A673 (cell line): ENCODE data around the gene TEDDM1. TPM values are rescaled to one million over a fixed set of nuclear protein-coding genes. Genes with fewer than 3 reads are reported as not detected.

Experiments used
- BruUV-seq: library from RNA; stranded (reverse); fragments of 400-500 nt; replicated peaks from 2 replicates; lab custom pipeline; 2021; lab: Mats Ljungman, UMichigan
- CTCF ChIA-PET: fragments of 300-600 bp; sonication (Branson Sonifier 250); formaldehyde crosslinking; loops from one replicate; lab custom pipeline; 2022; ENCODE audit warnings: antibody characterized with exemption; lab: Charles Lee
- POLR2A ChIA-PET: fragments of 300-600 bp; sonication (Branson Sonifier 250); formaldehyde crosslinking; loops from one replicate; lab custom pipeline; 2022; ENCODE audit warnings: antibody characterized with exemption; ENCODE audit not compliant: low non-redundant PET; lab: Charles Lee
- DNase-seq: peaks from one replicate; pipeline ENCODE4 v3.0.0-alpha.2; 2015; ENCODE audit warnings: low spot score
- H3K27ac ChIP-seq: fragments of 200-600 bp; sonication (generic); 2 replicates; pipeline ENCODE4 v1.5.1; 2016; ENCODE audit warnings: mixed run types, low read depth, mild to moderate bottlenecking, mixed read lengths, antibody characterized with exemption, low read length; ENCODE audit not compliant: poor library complexity, severe bottlenecking
- H3K27me3 ChIP-seq: fragments of 200-600 bp; sonication (generic); replicated peaks from 2 replicates; pipeline ENCODE4 v1.6.1; 2017; ENCODE audit warnings: mixed run types, low read depth, mild to moderate bottlenecking, mixed read lengths, antibody characterized with exemption, low read length; ENCODE audit not compliant: insufficient read depth, poor library complexity
- H3K36me3 ChIP-seq: fragments of 200-600 bp; sonication (generic); 2 replicates; pipeline ENCODE4 v1.6.1; 2016; ENCODE audit warnings: mixed run types, mild to moderate bottlenecking, mixed read lengths, antibody characterized with exemption, low read length; ENCODE audit not compliant: insufficient read depth, poor library complexity, severe bottlenecking
- H3K4me1 ChIP-seq: fragments of 200-600 bp; sonication (generic); 2 replicates; pipeline ENCODE4 v1.6.1; 2017; ENCODE audit warnings: mixed run types, mild to moderate bottlenecking, mixed read lengths, antibody characterized with exemption, low read length; ENCODE audit not compliant: insufficient read depth, poor library complexity, severe bottlenecking
- H3K4me3 ChIP-seq: fragments of 200-600 bp; sonication (generic); 2 replicates; pipeline ENCODE4 v1.5.1; 2016; ENCODE audit warnings: low read depth, mixed run types, mild to moderate bottlenecking, mixed read lengths, low read length; ENCODE audit not compliant: poor library complexity, severe bottlenecking
- H3K9me3 ChIP-seq: fragments of 200-600 bp; sonication (generic); 2 replicates; pipeline ENCODE4 v1.6.1; 2016; ENCODE audit warnings: mixed run types, low read depth, mild to moderate bottlenecking, mixed read lengths, antibody characterized with exemption, low read length; ENCODE audit not compliant: poor library complexity, severe bottlenecking
- EZH2 ChIP-seq: fragments of 200-600 bp; sonication (generic); IDR thresholded peaks from 2 replicates; pipeline ENCODE4 v1.6.1; 2017; ENCODE audit warnings: borderline replicate concordance, low read depth, mild to moderate bottlenecking, mixed read lengths, antibody characterized with exemption, low read length; ENCODE audit not compliant: poor library complexity, severe bottlenecking
- intact Hi-C: fragments of 100-400 bp; cut with micrococcal nuclease; formaldehyde crosslinking; loops from one replicate; pipeline ENCODE4 v1.10.0; 2022; ENCODE audit not compliant: unreplicated experiment
- total RNA-seq: library from RNA; stranded (reverse); gene quantifications from 2 replicates; pipeline ENCODE4 v1.2.3, GENCODE V29; 2021
- TF ChIP-seq, protein P1 (sequence below): fragments of 300-800, 200-600 bp; sonication (generic); conservative IDR thresholded peaks from 2 replicates; pipeline ENCODE4 v1.5.1; 2017; ENCODE audit warnings: low read depth, mild to moderate bottlenecking, antibody characterized with exemption, low read length, moderate library complexity, mixed read lengths

TEDDM1 gene
- total RNA-seq, 1 experiment from 2014 or later = not detected

- no peak for DNase-seq
- TF ChIP-seq EZH2 = no peak
- TF ChIP-seq, protein P1, sequence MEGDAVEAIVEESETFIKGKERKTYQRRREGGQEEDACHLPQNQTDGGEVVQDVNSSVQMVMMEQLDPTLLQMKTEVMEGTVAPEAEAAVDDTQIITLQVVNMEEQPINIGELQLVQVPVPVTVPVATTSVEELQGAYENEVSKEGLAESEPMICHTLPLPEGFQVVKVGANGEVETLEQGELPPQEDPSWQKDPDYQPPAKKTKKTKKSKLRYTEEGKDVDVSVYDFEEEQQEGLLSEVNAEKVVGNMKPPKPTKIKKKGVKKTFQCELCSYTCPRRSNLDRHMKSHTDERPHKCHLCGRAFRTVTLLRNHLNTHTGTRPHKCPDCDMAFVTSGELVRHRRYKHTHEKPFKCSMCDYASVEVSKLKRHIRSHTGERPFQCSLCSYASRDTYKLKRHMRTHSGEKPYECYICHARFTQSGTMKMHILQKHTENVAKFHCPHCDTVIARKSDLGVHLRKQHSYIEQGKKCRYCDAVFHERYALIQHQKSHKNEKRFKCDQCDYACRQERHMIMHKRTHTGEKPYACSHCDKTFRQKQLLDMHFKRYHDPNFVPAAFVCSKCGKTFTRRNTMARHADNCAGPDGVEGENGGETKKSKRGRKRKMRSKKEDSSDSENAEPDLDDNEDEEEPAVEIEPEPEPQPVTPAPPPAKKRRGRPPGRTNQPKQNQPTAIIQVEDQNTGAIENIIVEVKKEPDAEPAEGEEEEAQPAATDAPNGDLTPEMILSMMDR = no peak
- intact Hi-C loops = no loop called here
- no TSS peak for BruUV-seq
- ChIA-PET CTCF (no interaction called here), POLR2A (no interaction called here)
- Histone ChIP-seq H3K4me3 (peak overlapping the region; percentile 98), H3K27ac (no peak overlapping the region), H3K27me3 (no peaks in the 10 kb centered on the region), H3K4me1 (peaks cover 5% of the 10 kb centered on the region), H3K36me3 (peaks cover 58% of the 10 kb centered on the region), H3K9me3 (no peaks in the 10 kb centered on the region)
Measured at GRCh38 chr1:182388392-182389134, 11.9 kb downstream of the TEDDM1 start.

- POLR2A ChIA-PET = no interaction called here
- intact Hi-C loops = no loop called here
- H3K4me1 ChIP-seq = peaks cover 4% of the 10 kb centered on the region
- H3K27me3 ChIP-seq = no peaks in the 10 kb centered on the region
- no peak overlapping the region for H3K27ac ChIP-seq
- TF ChIP-seq EZH2 = no peak
- TF ChIP-seq, protein P1 = no peak
- DNase-seq = no peak
- H3K9me3 ChIP-seq = no peaks in the 10 kb centered on the region
- no peak overlapping the region for H3K4me3 ChIP-seq
- CTCF ChIA-PET = no interaction called here
- BruUV-seq = no TSS peak
- peaks cover 68% of the 10 kb centered on the region for H3K36me3 ChIP-seq
Measured at GRCh38 chr1:182387566-182387965, 12.9 kb downstream of the TEDDM1 start.

DNA sequence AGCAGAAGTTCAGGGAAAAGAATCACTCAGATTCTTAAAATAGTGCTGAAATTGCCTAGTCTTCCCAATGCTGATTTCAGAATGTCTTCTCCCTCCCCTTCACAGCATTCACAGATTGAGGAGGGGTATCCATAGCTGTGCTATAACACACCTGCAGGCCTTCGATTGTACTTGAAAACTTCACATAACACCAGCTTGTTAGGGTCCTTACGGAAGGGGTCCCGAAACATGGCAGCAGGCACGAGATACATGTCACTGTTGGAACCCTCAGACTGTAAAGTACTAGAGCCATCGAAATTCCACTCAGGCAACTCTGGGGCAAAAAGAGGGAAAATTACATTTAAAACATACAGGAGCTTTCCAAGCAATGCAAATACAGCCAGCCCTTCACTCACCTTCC lies 13.5 kb downstream of the TEDDM1 start:
- peaks cover 73% of the 10 kb centered on the region for H3K36me3 ChIP-seq

More for the DNA sequence above, 13.5 kb downstream of the TEDDM1 start:
- intact Hi-C loops = no loop called here
- ChIA-PET CTCF (no interaction called here), POLR2A (no interaction called here)
- Histone ChIP-seq H3K27ac (no peak overlapping the region), H3K4me3 (no peak overlapping the region), H3K27me3 (no peaks in the 10 kb centered on the region), H3K4me1 (no peaks in the 10 kb centered on the region), H3K9me3 (no peaks in the 10 kb centered on the region)
- TF ChIP-seq, protein P1 = no peak
- TF ChIP-seq EZH2 = no peak
- no TSS peak for BruUV-seq
- no peak for DNase-seq
